D721Med (cell line): ENCODE data around the gene TMEM231.
"Not testable (repeated sequence)": the region's sequence is repeated elsewhere in the genome, so short reads cannot be mapped to it uniquely, and the experiment has no call there.

Experiments
- DNase-seq: peaks from one replicate; pipeline ENCODE4 v3.0.0; 2011; ENCODE audit warnings: low spot score; ENCODE audit not compliant: insufficient read length
- FAIRE-seq: peaks from 2 replicates; lab custom pipeline; 2011; peaks lifted over from hg19 to GRCh38; lab: Jason Lieb, UNC
- TF ChIP-seq, protein P1 (sequence below): IDR thresholded peaks from 2 replicates; pipeline ENCODE4 v1.5.1; 2012; ENCODE audit warnings: mild to moderate bottlenecking, control low read depth; ENCODE audit not compliant: insufficient read depth; ENCODE audit errors: missing control alignments

The TMEM231 gene

DNA sequence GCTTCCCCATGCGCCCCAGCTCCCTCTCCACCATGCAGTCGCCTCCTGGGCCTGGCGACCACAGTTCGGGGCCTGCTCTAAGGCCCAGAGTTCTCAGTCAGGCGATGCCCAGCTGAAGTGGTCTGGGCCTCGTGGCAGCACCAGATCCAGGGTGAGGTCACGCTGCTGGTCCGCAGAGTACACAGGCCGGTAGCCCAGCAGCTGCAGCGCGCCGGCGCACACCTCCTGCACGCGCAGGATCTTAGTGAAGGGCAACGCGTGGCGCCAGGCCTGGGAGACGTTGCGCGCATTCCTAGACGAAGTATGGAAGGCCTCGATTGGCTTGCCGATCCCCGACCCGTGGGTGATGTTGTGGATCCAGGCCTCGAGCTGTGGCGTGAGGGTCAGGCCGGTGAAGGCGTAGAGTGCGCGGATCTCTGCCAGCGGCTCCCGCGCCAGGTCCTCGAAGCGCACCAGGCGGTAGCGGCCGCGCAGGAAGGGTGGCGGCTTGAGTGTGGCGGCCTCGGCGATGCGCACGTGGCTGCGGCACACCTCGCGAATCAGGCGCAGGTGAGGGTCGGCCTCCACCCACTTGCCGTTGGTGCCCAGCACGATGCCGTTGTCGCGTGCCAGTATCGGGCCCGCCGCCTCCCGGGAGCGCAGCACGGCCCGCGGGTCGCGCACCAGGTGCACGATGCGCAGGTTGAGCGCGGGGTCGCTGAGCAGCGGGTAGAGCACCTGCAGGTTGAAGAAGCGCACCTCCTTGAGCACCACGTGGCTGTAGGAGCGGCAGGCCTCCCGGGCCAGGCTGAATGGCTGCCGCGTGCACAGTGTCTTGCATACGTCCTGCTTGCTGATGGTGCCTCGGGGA, 26.8 kb downstream of the TMEM231 start:
- FAIRE-seq = no peak
- no peak for DNase-seq

DNA sequence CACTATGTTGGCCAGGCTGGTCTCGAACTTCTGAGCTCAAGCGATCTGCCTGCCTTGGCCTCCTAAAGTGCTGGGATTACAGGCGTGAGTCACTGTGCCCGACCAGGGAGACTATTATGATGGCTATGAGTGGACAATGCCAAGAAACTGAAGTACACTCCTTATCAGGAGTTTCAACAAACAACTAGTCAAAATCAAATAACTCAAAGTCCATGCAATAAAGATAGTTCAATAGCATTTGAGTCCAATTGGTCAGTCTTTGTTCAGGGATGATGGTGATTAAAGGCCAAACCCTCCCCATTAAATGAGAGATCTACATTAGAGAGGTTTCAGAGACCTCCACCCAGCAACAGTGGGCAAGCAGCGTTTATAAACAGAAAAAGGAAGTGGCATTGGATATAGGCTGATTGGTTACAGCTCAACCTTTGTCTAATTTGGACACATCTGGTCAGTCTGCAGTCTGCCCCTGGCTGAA, 28.2 kb downstream of the TMEM231 start:
- FAIRE-seq (no peak), DNase-seq (no peak)
- TF ChIP-seq, protein P1, sequence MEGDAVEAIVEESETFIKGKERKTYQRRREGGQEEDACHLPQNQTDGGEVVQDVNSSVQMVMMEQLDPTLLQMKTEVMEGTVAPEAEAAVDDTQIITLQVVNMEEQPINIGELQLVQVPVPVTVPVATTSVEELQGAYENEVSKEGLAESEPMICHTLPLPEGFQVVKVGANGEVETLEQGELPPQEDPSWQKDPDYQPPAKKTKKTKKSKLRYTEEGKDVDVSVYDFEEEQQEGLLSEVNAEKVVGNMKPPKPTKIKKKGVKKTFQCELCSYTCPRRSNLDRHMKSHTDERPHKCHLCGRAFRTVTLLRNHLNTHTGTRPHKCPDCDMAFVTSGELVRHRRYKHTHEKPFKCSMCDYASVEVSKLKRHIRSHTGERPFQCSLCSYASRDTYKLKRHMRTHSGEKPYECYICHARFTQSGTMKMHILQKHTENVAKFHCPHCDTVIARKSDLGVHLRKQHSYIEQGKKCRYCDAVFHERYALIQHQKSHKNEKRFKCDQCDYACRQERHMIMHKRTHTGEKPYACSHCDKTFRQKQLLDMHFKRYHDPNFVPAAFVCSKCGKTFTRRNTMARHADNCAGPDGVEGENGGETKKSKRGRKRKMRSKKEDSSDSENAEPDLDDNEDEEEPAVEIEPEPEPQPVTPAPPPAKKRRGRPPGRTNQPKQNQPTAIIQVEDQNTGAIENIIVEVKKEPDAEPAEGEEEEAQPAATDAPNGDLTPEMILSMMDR = no peak

More for the DNA sequence above, 26.8 kb downstream of the TMEM231 start:
- TF ChIP-seq, protein P1 = no peak

DNA sequence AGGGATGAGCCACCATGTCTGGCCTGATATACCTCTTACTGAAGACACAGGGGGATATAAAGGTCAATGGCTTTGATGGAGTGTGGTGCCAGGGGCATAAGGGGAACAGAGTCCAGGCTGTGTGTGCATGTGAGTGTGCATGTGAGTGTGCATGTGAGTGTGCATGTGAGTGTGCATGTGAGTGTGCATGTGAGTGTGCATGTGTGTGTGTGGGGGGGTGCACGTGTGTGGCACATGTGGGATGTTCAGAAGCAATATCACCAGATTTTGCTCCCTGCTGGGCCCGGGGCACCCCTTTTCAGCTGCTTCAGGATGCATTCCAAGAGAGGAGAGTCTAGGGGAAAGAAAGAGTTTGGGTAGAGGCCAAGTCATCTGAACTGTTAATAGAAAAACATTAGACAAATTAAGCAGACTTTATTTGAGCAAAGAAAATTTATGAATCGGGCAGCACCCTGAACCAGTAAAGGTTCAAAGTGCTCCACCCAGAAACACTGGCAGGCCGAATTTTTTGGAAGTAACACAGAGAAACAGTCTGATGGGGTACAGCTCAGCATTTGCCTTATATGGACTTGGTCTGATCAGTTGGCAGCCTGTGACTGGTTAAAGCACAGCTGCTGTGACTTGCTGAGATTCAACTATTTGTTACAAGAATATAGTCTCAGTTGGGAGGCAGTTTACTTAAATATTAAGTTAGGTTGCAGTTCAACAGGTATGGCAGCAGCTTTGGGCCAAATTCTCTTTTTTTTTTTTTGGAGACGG, 29.8 kb downstream of the TMEM231 start:
- FAIRE-seq (no peak), DNase-seq (no peak)
- TF ChIP-seq, protein P1 = no peak

GRCh38 chr16:75519175-75519574, 36.9 kb downstream of the TMEM231 start:
- FAIRE-seq (no peak), DNase-seq (no peak)
- TF ChIP-seq, protein P1 = no peak

DNA sequence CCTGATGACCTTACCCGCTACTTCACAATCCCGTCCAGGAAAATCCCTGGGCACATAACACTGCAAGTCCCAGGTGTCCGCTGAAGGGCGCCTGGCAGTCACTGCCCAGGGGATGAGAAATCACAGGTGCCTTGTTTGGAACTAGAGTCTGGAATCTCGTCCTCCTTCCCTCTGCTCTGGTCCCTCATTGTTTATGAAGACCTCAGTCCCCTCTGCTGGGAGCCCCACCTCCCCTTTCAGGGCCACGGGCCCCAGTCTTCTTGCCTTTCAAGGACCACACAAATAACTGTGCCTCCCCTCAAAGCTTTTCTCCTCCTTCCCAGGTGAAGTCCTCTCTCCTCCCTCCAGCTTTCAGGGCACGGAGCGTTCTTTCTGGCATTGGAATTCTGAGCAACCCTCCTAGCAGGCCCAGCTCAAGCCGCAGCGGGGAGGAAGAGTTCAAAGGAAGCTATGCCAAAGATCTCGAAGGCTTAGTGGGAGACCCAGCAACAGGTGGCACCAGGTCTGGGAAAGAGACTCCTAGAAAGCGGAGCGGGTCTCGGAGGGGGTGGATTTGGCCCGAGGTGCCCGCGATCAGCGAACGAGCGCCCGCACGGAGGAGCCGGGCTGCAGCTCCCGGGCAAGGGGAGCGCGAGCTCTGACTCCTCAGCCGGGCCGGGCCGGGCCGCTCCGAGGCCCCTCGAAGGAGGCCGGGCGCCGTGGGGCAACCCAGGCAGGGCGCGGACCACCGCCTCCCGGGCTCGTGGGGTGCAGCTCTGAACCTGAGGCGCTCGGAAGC, 39.7 kb downstream of the TMEM231 start:
- FAIRE-seq, DNase-seq: not testable (repeated sequence)

- TF ChIP-seq, protein P1 = no peak
- FAIRE-seq (no peak), DNase-seq (no peak)
Measured at GRCh38 chr16:75514296-75514695, 41.8 kb downstream of the TMEM231 start.

DNA sequence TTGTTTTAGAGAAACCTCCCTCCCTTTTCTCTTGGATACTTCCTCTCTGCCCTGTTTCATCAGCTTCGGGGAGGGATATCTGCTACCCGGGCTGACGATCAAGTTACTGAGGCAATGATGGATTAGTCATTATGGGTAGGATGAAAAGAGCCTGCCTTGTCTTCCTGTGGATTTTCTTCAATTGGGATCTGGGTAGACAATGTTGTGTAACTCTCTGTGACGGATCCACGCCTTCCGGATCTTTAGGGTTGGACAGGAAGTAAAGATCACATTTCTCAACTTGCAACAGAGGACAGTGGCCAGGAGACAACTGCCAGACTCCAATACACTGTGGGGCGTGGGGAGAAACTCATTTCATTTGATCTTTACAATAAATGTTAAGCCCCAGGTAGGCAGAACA, 49.5 kb downstream of the TMEM231 start:
- FAIRE-seq (no peak), DNase-seq (no peak)
- TF ChIP-seq, protein P1 = no peak
